Measurements from ENCODE around the gene EDN2. TPM values are rescaled to one million over a fixed set of nuclear protein-coding genes. Genes with fewer than 3 reads are reported as not detected.

The EDN2 gene
- total RNA-seq, 4 donors from 2014 or later, result 0.50 to 1.1 TPM; not detected in 2

- no peaks in the 10 kb centered on the region for H3K36me3 ChIP-seq
- H3K27ac ChIP-seq, result peak overlapping the region in 2 of 4 donors; percentile 63 to 64
- ATAC-seq, result no peak
- peaks cover 5 to 82% (median 28%) of the 10 kb centered on the region in 3 donors for H3K4me1 ChIP-seq
- no peaks in the 10 kb centered on the region for H3K27me3 ChIP-seq
- H3K4me3 ChIP-seq, result no peak overlapping the region
- WGBS, 2 donors (ENCODE audit: low coverage in 1 of 2), result 100% methylated on average over 2 of the region's 12 CpGs; no CpG with 5 or more reads in 1 of the 2 donors
- no peaks in the 10 kb centered on the region for H3K9me3 ChIP-seq
- TF ChIP-seq POLR2AphosphoS5 (IDR thresholded peaks at IDR 0.05), result no peak
- no peak for TF ChIP-seq CTCF (IDR thresholded peaks at IDR 0.05)
- no peak for TF ChIP-seq POLR2A (IDR thresholded peaks at IDR 0.05)
- TF ChIP-seq EP300 (IDR thresholded peaks at IDR 0.05), result no peak
Measured at GRCh38 chr1:41478118-41478748, 6.2 kb downstream of the EDN2 start.

GRCh38 chr1:41476807-41477361 is 7.6 kb downstream of the EDN2 start:
- no peaks in the 10 kb centered on the region for H3K27me3 ChIP-seq
- WGBS, 2 donors (ENCODE audit: low coverage in 1 of 2), result 40% methylated on average over 1 of the region's 11 CpGs; no CpG with 5 or more reads in 1 of the 2 donors
- H3K27ac ChIP-seq, result no peak overlapping the region
- no peaks in the 10 kb centered on the region for H3K36me3 ChIP-seq
- peaks cover 5 to 71% (median 20%) of the 10 kb centered on the region in 3 donors for H3K4me1 ChIP-seq
- no peak for TF ChIP-seq CTCF (IDR thresholded peaks at IDR 0.05)
- TF ChIP-seq POLR2AphosphoS5 (IDR thresholded peaks at IDR 0.05), result no peak
- no peak for TF ChIP-seq EP300 (IDR thresholded peaks at IDR 0.05)
- TF ChIP-seq POLR2A (IDR thresholded peaks at IDR 0.05), result no peak
- no peaks in the 10 kb centered on the region for H3K9me3 ChIP-seq
- peak; percentile 15 for ATAC-seq
- H3K4me3 ChIP-seq, result no peak overlapping the region

GRCh38 chr1:41475859-41476567 is 8.5 kb downstream of the EDN2 start:
- no peak for ATAC-seq

GRCh38 chr1:41475346-41475745 is 9.1 kb downstream of the EDN2 start:
- ATAC-seq, result no peak
- H3K4me3 ChIP-seq, result no peak overlapping the region
- peaks cover 5 to 69% (median 20%) of the 10 kb centered on the region in 3 donors for H3K4me1 ChIP-seq
- 64 to 78% methylated on average over 2 to 3 of the region's 4 CpGs for WGBS, 2 donors (ENCODE audit: low coverage in 1 of 2)
- H3K9me3 ChIP-seq, result no peaks in the 10 kb centered on the region
- H3K27ac ChIP-seq, result peak overlapping the region; percentile 11 to 88 (median 85)
- TF ChIP-seq CTCF (IDR thresholded peaks at IDR 0.05) (no peak), EP300 (IDR thresholded peaks at IDR 0.05) (no peak), POLR2A (IDR thresholded peaks at IDR 0.05) (no peak), POLR2AphosphoS5 (IDR thresholded peaks at IDR 0.05) (no peak)
- no peaks in the 10 kb centered on the region for H3K27me3 ChIP-seq
- H3K36me3 ChIP-seq, result no peaks in the 10 kb centered on the region

More at GRCh38 chr1:41475859-41476567, 8.5 kb downstream of the EDN2 start:
- Histone ChIP-seq H3K27ac (peak overlapping the region in 2 of 4 donors; percentile 84 to 88), H3K9me3 (no peaks in the 10 kb centered on the region), H3K4me3 (no peak overlapping the region), H3K36me3 (no peaks in the 10 kb centered on the region), H3K27me3 (no peaks in the 10 kb centered on the region), H3K4me1 (peaks cover 5 to 69% (median 20%) of the 10 kb centered on the region in 3 donors)
- TF ChIP-seq POLR2A (IDR thresholded peaks at IDR 0.05), result no peak
- no peak for TF ChIP-seq EP300 (IDR thresholded peaks at IDR 0.05)
- TF ChIP-seq CTCF (IDR thresholded peaks at IDR 0.05), result no peak
- no peak for TF ChIP-seq POLR2AphosphoS5 (IDR thresholded peaks at IDR 0.05)
- 19 to 70% methylated on average over 3 to 4 of the region's 8 CpGs for WGBS, 2 donors (ENCODE audit: low coverage in 1 of 2)

Measured in gastroesophageal sphincter (tissue), 4 donors.